Subcutaneous adipose tissue (tissue), 4 donors: Measurements from ENCODE around the gene SLC37A2. TPM values are rescaled to one million over a fixed set of nuclear protein-coding genes. Genes with fewer than 3 reads are reported as not detected.

ENCODE experiments used
- CTCF ChIP-seq: fragments of 450-650 bp; IDR thresholded peaks from one replicate; pipeline ENCODE4 v1.5.1; 2016; ENCODE audit warnings: low read depth, mild to moderate bottlenecking, control low read depth, antibody characterized with exemption, moderate library complexity
- total RNA-seq, 4 donors: library from RNA; depleted of rRNA; stranded (reverse); fragments of >200 nt; gene quantifications; one replicate each; pipeline ENCODE4 v1.1.0, GENCODE V29; 2016

SLC37A2 gene
- 10 to 100 TPM; 14.7 to 59.7 (median 22.5) TPM for total RNA-seq

GRCh38 chr11:125062931-125063428 lies at the start of gene SLC37A2:
SLC37A2 (plus strand) TSS chr11:125063305; CDS start chr11:125063368, 63 bp downstream.
- no peak for TF ChIP-seq CTCF

GRCh38 chr11:125016413-125016812 lies 46.7 kb upstream of the SLC37A2 start:
- no peak for TF ChIP-seq CTCF

DNA sequence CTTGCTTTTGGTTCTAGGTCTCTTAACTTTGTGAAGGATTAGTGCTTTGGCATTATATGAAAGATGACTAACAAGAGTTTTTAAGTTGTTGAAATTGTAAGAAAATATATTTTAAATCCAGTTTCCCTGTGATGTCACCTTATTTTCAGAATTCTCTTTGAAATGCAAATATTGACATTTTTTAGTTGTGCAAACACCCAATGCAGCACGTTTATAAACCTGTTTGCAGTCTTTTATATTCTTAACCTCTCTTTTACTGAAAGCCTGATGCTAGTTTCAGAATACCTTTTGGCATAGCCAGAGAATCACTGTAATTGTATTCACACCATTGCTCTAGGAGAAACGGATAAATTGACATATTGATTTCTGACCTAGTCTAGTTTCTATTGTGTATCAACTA lies 42.8 kb upstream of the SLC37A2 start:
- TF ChIP-seq CTCF: no peak

- TF ChIP-seq CTCF: no peak
Measured at GRCh38 chr11:125022551-125022950, 40.6 kb upstream of the SLC37A2 start.

- no peak for TF ChIP-seq CTCF
Measured at GRCh38 chr11:125025968-125026367, 37.1 kb upstream of the SLC37A2 start.

- no peak for TF ChIP-seq CTCF
Measured at GRCh38 chr11:125036933-125037332, 26.2 kb upstream of the SLC37A2 start.

- no peak for TF ChIP-seq CTCF
Measured at GRCh38 chr11:125049164-125049792, 13.8 kb upstream of the SLC37A2 start.
